Measurements from ENCODE around the gene ATP6V0A1.

ATP6V0A1 gene

DNA sequence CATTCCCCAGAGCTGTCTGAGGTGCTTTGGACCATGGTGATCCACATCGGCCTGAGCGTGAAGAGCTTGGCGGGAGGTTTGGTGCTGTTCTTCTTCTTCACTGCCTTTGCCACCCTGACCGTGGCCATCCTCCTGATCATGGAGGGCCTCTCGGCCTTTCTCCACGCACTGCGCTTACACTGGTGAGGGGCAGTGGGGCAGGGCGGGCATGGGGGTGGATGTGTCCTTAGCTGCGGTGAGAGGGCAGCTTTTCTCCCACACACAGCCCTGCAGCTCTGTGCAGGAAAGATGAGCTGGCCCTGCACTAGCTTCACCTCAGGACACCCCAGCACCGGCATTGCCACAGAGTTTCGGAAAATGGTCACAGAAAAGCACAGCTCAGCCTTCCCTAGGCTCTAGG lies 55.6 kb downstream of the ATP6V0A1 start:
- Histone ChIP-seq H2AK5ac (ENCODE audit: low read length) (no peak overlapping the region), H2BK15ac (replicated peaks; ENCODE audit: low read depth) (no peak overlapping the region), H2BK5ac (ENCODE audit: low read length) (no peak overlapping the region), H3K27ac (ENCODE audit: low read depth, low read length) (no peak overlapping the region), H3K27me3 (ENCODE audit: insufficient read depth, low read length, poor library complexity) (no peaks in the 10 kb centered on the region), H3K79me2 (ENCODE audit: control insufficient read depth, insufficient read depth, low read length) (no peaks in the 10 kb centered on the region), H3K4ac (ENCODE audit: low read depth, low read length) (no peak overlapping the region), H4K5ac (ENCODE audit: low read length) (no peak overlapping the region), H3K4me3 (ENCODE audit: low read length) (no peak overlapping the region), H3K9ac (ENCODE audit: low read length) (no peak overlapping the region), H3K36me3 (ENCODE audit: control insufficient read depth, insufficient read depth, low read length) (peaks cover 3% of the 10 kb centered on the region), H2BK120ac (ENCODE audit: low read depth, low read length) (no peak overlapping the region), H3K4me1 (ENCODE audit: control insufficient read depth, low read depth, low read length) (peaks cover 2% of the 10 kb centered on the region), H3K56ac (ENCODE audit: low read length) (no peak overlapping the region), H4K8ac (ENCODE audit: low read depth, low read length) (no peak overlapping the region), H3K18ac (ENCODE audit: low read length) (no peak overlapping the region), H3K79me1 (ENCODE audit: low read length) (no peaks in the 10 kb centered on the region), H3K23ac (ENCODE audit: low read length) (no peak overlapping the region), H3K4me2 (ENCODE audit: low read length) (no peak overlapping the region)
- DNase-seq = no peak
- no CpG with 5 or more reads among the region's 11 CpGs for WGBS (ENCODE audit: extremely low coverage, insufficient coverage, low lambda C conversion rate)

GRCh38 chr17:42514867-42515266 lies 56.2 kb downstream of the ATP6V0A1 start:
- Histone ChIP-seq H3K18ac (ENCODE audit: low read length) (no peak overlapping the region), H3K56ac (ENCODE audit: low read length) (no peak overlapping the region), H3K4ac (ENCODE audit: low read depth, low read length) (no peak overlapping the region), H2AK5ac (ENCODE audit: low read length) (no peak overlapping the region), H3K9ac (ENCODE audit: low read length) (no peak overlapping the region), H3K4me2 (ENCODE audit: low read length) (no peak overlapping the region), H3K27me3 (ENCODE audit: insufficient read depth, low read length, poor library complexity) (no peaks in the 10 kb centered on the region), H3K36me3 (ENCODE audit: control insufficient read depth, insufficient read depth, low read length) (peaks cover 1% of the 10 kb centered on the region), H3K27ac (ENCODE audit: low read depth, low read length) (no peak overlapping the region), H3K23ac (ENCODE audit: low read length) (no peak overlapping the region), H2BK15ac (replicated peaks; ENCODE audit: low read depth) (no peak overlapping the region), H3K4me1 (ENCODE audit: control insufficient read depth, low read depth, low read length) (peaks cover 6% of the 10 kb centered on the region), H2BK120ac (ENCODE audit: low read depth, low read length) (no peak overlapping the region), H3K79me2 (ENCODE audit: control insufficient read depth, insufficient read depth, low read length) (no peaks in the 10 kb centered on the region), H4K5ac (ENCODE audit: low read length) (no peak overlapping the region), H2BK5ac (ENCODE audit: low read length) (no peak overlapping the region), H3K4me3 (ENCODE audit: low read length) (no peak overlapping the region), H3K79me1 (ENCODE audit: low read length) (no peaks in the 10 kb centered on the region), H4K8ac (ENCODE audit: low read depth, low read length) (no peak overlapping the region)
- no CpG with 5 or more reads among the region's 8 CpGs for WGBS (ENCODE audit: extremely low coverage, insufficient coverage, low lambda C conversion rate)
- DNase-seq = no peak

- peaks cover 6% of the 10 kb centered on the region for H3K4me1 ChIP-seq (ENCODE audit: control insufficient read depth, low read depth, low read length)
- WGBS (ENCODE audit: extremely low coverage, insufficient coverage, low lambda C conversion rate) = no CpG with 5 or more reads among the region's 9 CpGs
Measured at GRCh38 chr17:42517516-42517915, 58.8 kb downstream of the ATP6V0A1 start.

GRCh38 chr17:42518046-42518754 lies 59.5 kb downstream of the ATP6V0A1 start:
- no CpG with 5 or more reads among the region's 9 CpGs for WGBS (ENCODE audit: extremely low coverage, insufficient coverage, low lambda C conversion rate)
- no peak overlapping the region for H3K23ac ChIP-seq (ENCODE audit: low read length)

More at GRCh38 chr17:42517516-42517915, 58.8 kb downstream of the ATP6V0A1 start:
- no peaks in the 10 kb centered on the region for H3K79me2 ChIP-seq (ENCODE audit: control insufficient read depth, insufficient read depth, low read length)
- no peak overlapping the region for H3K4ac ChIP-seq (ENCODE audit: low read depth, low read length)
- no peak overlapping the region for H3K4me2 ChIP-seq (ENCODE audit: low read length)
- H2AK5ac ChIP-seq (ENCODE audit: low read length) = no peak overlapping the region
- no peaks in the 10 kb centered on the region for H3K79me1 ChIP-seq (ENCODE audit: low read length)
- no peak overlapping the region for H3K9ac ChIP-seq (ENCODE audit: low read length)
- peaks cover 3% of the 10 kb centered on the region for H3K36me3 ChIP-seq (ENCODE audit: control insufficient read depth, insufficient read depth, low read length)
- no peak overlapping the region for H2BK5ac ChIP-seq (ENCODE audit: low read length)
- H4K5ac ChIP-seq (ENCODE audit: low read length) = no peak overlapping the region
- no peak overlapping the region for H3K4me3 ChIP-seq (ENCODE audit: low read length)
- H3K27ac ChIP-seq (ENCODE audit: low read depth, low read length) = no peak overlapping the region
- H4K8ac ChIP-seq (ENCODE audit: low read depth, low read length) = no peak overlapping the region
- H3K56ac ChIP-seq (ENCODE audit: low read length) = no peak overlapping the region
- H2BK15ac ChIP-seq (replicated peaks; ENCODE audit: low read depth) = no peak overlapping the region
- no peaks in the 10 kb centered on the region for H3K27me3 ChIP-seq (ENCODE audit: insufficient read depth, low read length, poor library complexity)
- DNase-seq = peak; percentile 83
- H3K23ac ChIP-seq (ENCODE audit: low read length) = no peak overlapping the region
- H2BK120ac ChIP-seq (ENCODE audit: low read depth, low read length) = no peak overlapping the region
- H3K18ac ChIP-seq (ENCODE audit: low read length) = no peak overlapping the region

GRCh38 chr17:42518755-42519545 lies 60.3 kb downstream of the ATP6V0A1 start:
- H3K18ac ChIP-seq (ENCODE audit: low read length) = no peak overlapping the region
- H2BK15ac ChIP-seq (replicated peaks; ENCODE audit: low read depth) = no peak overlapping the region
- no peak overlapping the region for H4K8ac ChIP-seq (ENCODE audit: low read depth, low read length)
- no peak overlapping the region for H2BK5ac ChIP-seq (ENCODE audit: low read length)
- no peak overlapping the region for H2AK5ac ChIP-seq (ENCODE audit: low read length)
- H3K79me2 ChIP-seq (ENCODE audit: control insufficient read depth, insufficient read depth, low read length) = no peaks in the 10 kb centered on the region
- H3K27ac ChIP-seq (ENCODE audit: low read depth, low read length) = peak overlapping the region; percentile 53
- H3K56ac ChIP-seq (ENCODE audit: low read length) = no peak overlapping the region
- no peak overlapping the region for H2BK120ac ChIP-seq (ENCODE audit: low read depth, low read length)
- H3K4me3 ChIP-seq (ENCODE audit: low read length) = no peak overlapping the region
- H3K4ac ChIP-seq (ENCODE audit: low read depth, low read length) = no peak overlapping the region
- peaks cover 6% of the 10 kb centered on the region for H3K4me1 ChIP-seq (ENCODE audit: control insufficient read depth, low read depth, low read length)
- no peak overlapping the region for H3K9ac ChIP-seq (ENCODE audit: low read length)
- no peak overlapping the region for H3K4me2 ChIP-seq (ENCODE audit: low read length)
- no peaks in the 10 kb centered on the region for H3K79me1 ChIP-seq (ENCODE audit: low read length)
- H4K5ac ChIP-seq (ENCODE audit: low read length) = no peak overlapping the region
- WGBS (ENCODE audit: extremely low coverage, insufficient coverage, low lambda C conversion rate) = no CpG with 5 or more reads among the region's 6 CpGs
- DNase-seq = no peak
- no peaks in the 10 kb centered on the region for H3K27me3 ChIP-seq (ENCODE audit: insufficient read depth, low read length, poor library complexity)
- H3K23ac ChIP-seq (ENCODE audit: low read length) = no peak overlapping the region
- peaks cover 3% of the 10 kb centered on the region for H3K36me3 ChIP-seq (ENCODE audit: control insufficient read depth, insufficient read depth, low read length)

More at GRCh38 chr17:42518046-42518754, 59.5 kb downstream of the ATP6V0A1 start:
- no peak overlapping the region for H3K4me3 ChIP-seq (ENCODE audit: low read length)
- no peak overlapping the region for H2AK5ac ChIP-seq (ENCODE audit: low read length)
- no peak overlapping the region for H3K27ac ChIP-seq (ENCODE audit: low read depth, low read length)
- DNase-seq = no peak
- no peak overlapping the region for H3K56ac ChIP-seq (ENCODE audit: low read length)
- no peak overlapping the region for H2BK5ac ChIP-seq (ENCODE audit: low read length)
- H3K79me1 ChIP-seq (ENCODE audit: low read length) = no peaks in the 10 kb centered on the region
- H3K27me3 ChIP-seq (ENCODE audit: insufficient read depth, low read length, poor library complexity) = no peaks in the 10 kb centered on the region
- H3K4me2 ChIP-seq (ENCODE audit: low read length) = no peak overlapping the region
- no peak overlapping the region for H2BK15ac ChIP-seq (replicated peaks; ENCODE audit: low read depth)
- H3K18ac ChIP-seq (ENCODE audit: low read length) = no peak overlapping the region
- H3K79me2 ChIP-seq (ENCODE audit: control insufficient read depth, insufficient read depth, low read length) = no peaks in the 10 kb centered on the region
- no peak overlapping the region for H4K8ac ChIP-seq (ENCODE audit: low read depth, low read length)
- H2BK120ac ChIP-seq (ENCODE audit: low read depth, low read length) = no peak overlapping the region
- H3K36me3 ChIP-seq (ENCODE audit: control insufficient read depth, insufficient read depth, low read length) = peaks cover 3% of the 10 kb centered on the region
- H4K5ac ChIP-seq (ENCODE audit: low read length) = no peak overlapping the region
- no peak overlapping the region for H3K9ac ChIP-seq (ENCODE audit: low read length)
- H3K4me1 ChIP-seq (ENCODE audit: control insufficient read depth, low read depth, low read length) = peaks cover 6% of the 10 kb centered on the region
- no peak overlapping the region for H3K4ac ChIP-seq (ENCODE audit: low read depth, low read length)
